Liver (tissue), 9 donors: ENCODE results near the gene PSME2. TPM values are rescaled to one million over a fixed set of nuclear protein-coding genes. Genes with fewer than 3 reads are reported as not detected.

Source experiments
- DNase-seq: peaks from one replicate; pipeline ENCODE4 v3.0.0-alpha.2; 2017; ENCODE audit warnings: low spot score
- H3K27ac ChIP-seq, 2 donors: one replicate each; pipeline ENCODE4 v1.7.0; 2013; ENCODE audit warnings: inconsistent platforms in 2 of 2, low read length in 2 of 2, control low read depth in 1 of 2, low read depth in 1 of 2, mild to moderate bottlenecking in 1 of 2
- H3K27me3 ChIP-seq, 4 donors: one replicate each; pipeline versions ENCODE4 v1.6.1 to v1.7.0; 2013; ENCODE audit warnings: low read length in 3 of 4, inconsistent platforms in 1 of 4, mild to moderate bottlenecking in 1 of 4, moderate library complexity in 1 of 4; ENCODE audit not compliant: control insufficient read depth in 4 of 4, insufficient read depth in 4 of 4
- H3K36me3 ChIP-seq, 4 donors: one replicate each; pipeline versions ENCODE4 v1.6.1 to v1.7.0; 2013; ENCODE audit warnings: low read length in 3 of 4, mild to moderate bottlenecking in 3 of 4, low read depth in 1 of 4, moderate library complexity in 1 of 4; ENCODE audit not compliant: control insufficient read depth in 4 of 4, insufficient read depth in 3 of 4
- H3K4me1 ChIP-seq, 4 donors: one replicate each; pipeline versions ENCODE4 v1.6.1 to v1.7.0; 2013; ENCODE audit warnings: low read length in 3 of 4, mild to moderate bottlenecking in 3 of 4, moderate library complexity in 1 of 4; ENCODE audit not compliant: control insufficient read depth in 4 of 4, insufficient read depth in 4 of 4
- H3K4me3 ChIP-seq, 3 donors: one replicate each; pipeline versions ENCODE4 v1.6.1 to v1.7.0; 2013; ENCODE audit warnings: low read length in 3 of 3, control low read depth in 1 of 3, low read depth in 1 of 3, mild to moderate bottlenecking in 1 of 3
- H3K9ac ChIP-seq, 2 donors: one replicate each; pipeline ENCODE4 v1.7.0; 2013; ENCODE audit warnings: low read length in 2 of 2, mild to moderate bottlenecking in 2 of 2, moderate library complexity in 2 of 2, control low read depth in 1 of 2, low read depth in 1 of 2
- H3K9me3 ChIP-seq, 4 donors: one replicate each; pipeline versions ENCODE4 v1.6.1 to v1.7.0; 2013; ENCODE audit warnings: low read length in 3 of 4; ENCODE audit not compliant: control insufficient read depth in 4 of 4
- ATF3 ChIP-seq: IDR thresholded peaks from 2 replicates; pipeline ENCODE4 v1.6.1; 2016; ENCODE audit warnings: antibody characterized with exemption
- EGR1 ChIP-seq, 2 donors: IDR thresholded peaks; 2 replicates each; pipeline ENCODE4 v1.6.1; 2016 to 2018; ENCODE audit warnings: antibody characterized with exemption in 2 of 2, low read depth in 2 of 2
- FOXA2 ChIP-seq: IDR thresholded peaks from 2 replicates; pipeline ENCODE4 v1.6.1; 2016; ENCODE audit warnings: antibody characterized with exemption
- HNF4A ChIP-seq, 2 donors: conservative IDR thresholded peaks; 2 replicates each; pipeline ENCODE4 v1.6.1; 2016; ENCODE audit warnings: antibody characterized with exemption in 2 of 2, mild to moderate bottlenecking in 2 of 2
- HNF4G ChIP-seq: IDR thresholded peaks from 2 replicates; pipeline ENCODE4 v1.6.1; 2016; ENCODE audit warnings: antibody characterized with exemption
- JUND ChIP-seq, 2 donors: IDR thresholded peaks; 2 replicates each; pipeline ENCODE4 v1.6.1; 2016; ENCODE audit warnings: antibody characterized with exemption in 2 of 2
- NR2F2 ChIP-seq: IDR thresholded peaks from 2 replicates; pipeline ENCODE4 v1.6.1; 2016; ENCODE audit warnings: antibody characterized with exemption
- SP1 ChIP-seq: IDR thresholded peaks from 2 replicates; pipeline ENCODE4 v1.6.1; 2018; ENCODE audit warnings: antibody characterized with exemption, mild to moderate bottlenecking
- TAF1 ChIP-seq: conservative IDR thresholded peaks from 2 replicates; pipeline ENCODE4 v1.6.1; 2016; ENCODE audit warnings: antibody characterized with exemption, mild to moderate bottlenecking
- YY1 ChIP-seq: IDR thresholded peaks from 2 replicates; pipeline ENCODE4 v1.6.1; 2016; ENCODE audit warnings: antibody characterized with exemption, mild to moderate bottlenecking
- ZBTB33 ChIP-seq: IDR thresholded peaks from 2 replicates; pipeline ENCODE4 v1.6.1; 2016; ENCODE audit warnings: antibody characterized with exemption
- WGBS: extraction: QIAGEN DNeasy Blood & Tissue Kit; methylation state at CpG from one replicate; pipeline ENCODE4 v1.1.7; 2013; 5-methylcytosine and 5-hydroxymethylcytosine counted together
- polyA plus RNA-seq, 2 donors: library from polyadenylated mRNA; stranded (reverse) in 1 of 2; unstranded in 1 of 2; fragments of 200-250 nt in 1 of 2; fragments of >200 nt in 1 of 2; fragmentation: Nextera tagmentation in 1 of 2; extraction: Ambion mirVana in 1 of 2; gene quantifications; one replicate each; pipeline versions ENCODE4 v1.2.1 to v1.2.3, GENCODE V29; 2013 to 2015
- total RNA-seq, 2 donors: library from RNA; depleted of rRNA; stranded (reverse); fragments of >200 nt; gene quantifications; one replicate each; pipeline ENCODE4 v1.2.3, GENCODE V29; 2014
- donor health status: healthy.
- donor health status: healthy.
- donor health status: healthy.
- donor health status: healthy.
- donor health status: healthy.

Gene PSME2
- total and polyA plus RNA-seq, 4 donors: 56.9 to 247 (median 92.7) TPM

- Histone ChIP-seq H3K9me3 (no peaks in the 10 kb centered on the region), H3K27me3 (no peaks in the 10 kb centered on the region), H3K36me3 (peaks cover 15 to 62% (median 21%) of the 10 kb centered on the region in 4 donors), H3K27ac (no peak overlapping the region), H3K4me3 (no peak overlapping the region), H3K4me1 (peaks cover 5 to 30% (median 19%) of the 10 kb centered on the region in 4 donors), H3K9ac (no peak overlapping the region)
- 94% methylated on average over 19 of the region's 19 CpGs for WGBS
- TF ChIP-seq EGR1 (IDR thresholded peaks at IDR 0.05; ENCODE audit: low read depth in 2 of 2) (no peak), YY1 (no peak), SP1 (no peak), HNF4A (conservative IDR thresholded peaks at IDR 0.05) (no peak), NR2F2 (no peak)
- no peak for DNase-seq
Observed at GRCh38 chr14:24184104-24184970, 37.9 kb upstream of the PSME2 start.

- Histone ChIP-seq H3K27me3 (no peaks in the 10 kb centered on the region), H3K4me3 (no peak overlapping the region), H3K4me1 (peaks cover 3 to 30% (median 19%) of the 10 kb centered on the region in 4 donors), H3K9ac (no peak overlapping the region), H3K9me3 (no peaks in the 10 kb centered on the region), H3K36me3 (peaks cover 15 to 74% (median 24%) of the 10 kb centered on the region in 4 donors), H3K27ac (no peak overlapping the region)
- WGBS: 95% methylated on average over 15 of the region's 15 CpGs
- no peak for DNase-seq
- no peak for TF ChIP-seq HNF4G
Observed at GRCh38 chr14:24183014-24183481, 36.6 kb upstream of the PSME2 start.

GRCh38 chr14:24182110-24182882 is 35.9 kb upstream of the PSME2 start:
- H3K4me1 ChIP-seq: peaks cover 0 to 23% (median 14%) of the 10 kb centered on the region in 4 donors
- H3K9me3 ChIP-seq: no peaks in the 10 kb centered on the region
- TF ChIP-seq TAF1 (no peak), FOXA2 (no peak), HNF4A (conservative IDR thresholded peaks at IDR 0.05) (no peak), ATF3 (no peak), JUND (IDR thresholded peaks at IDR 0.05) (no peak), HNF4G (no peak), ZBTB33 (no peak)
- DNase-seq: no peak
- no peaks in the 10 kb centered on the region for H3K27me3 ChIP-seq
- WGBS: 93% methylated on average over 14 of the region's 14 CpGs
- H3K27ac ChIP-seq: no peak overlapping the region
- H3K36me3 ChIP-seq: peaks cover 17 to 81% (median 26%) of the 10 kb centered on the region in 4 donors
- H3K9ac ChIP-seq: no peak overlapping the region
- H3K4me3 ChIP-seq: no peak overlapping the region
